A549 (cell line): ENCODE data around the gene USP17L24. TPM values are rescaled to one million over a fixed set of nuclear protein-coding genes. Genes with fewer than 3 reads are reported as not detected.

Experiments used
- polyA plus RNA-seq, 4 experiments: library from polyadenylated mRNA; depleted of rRNA in 3 of 4; stranded (reverse); fragments of >200 nt; fragmentation: RNase III in 1 of 4; extraction: RNeasy Plus Mini Kit Qiagen cat#74134 plus additional on column Dnase treatment in 1 of 4; gene quantifications; 2 replicates in 3 of 4; 3 replicates in 1 of 4; pipeline ENCODE4 v1.2.3, GENCODE V29; 2011 to 2017

The USP17L24 gene
- polyA plus RNA-seq, 2 of the 4 experiments (the other 2 are of a cell fraction): not detected

Other genes starting within 250 kb of the USP17L24 start
- not detected in 2 replicates for gene FAM90A26, start 154.8 kb upstream of the USP17L24 start, polyA plus RNA-seq (2011; rRNA removed)
- not detected in 3 replicates for gene FAM90A26, start 154.8 kb upstream of the USP17L24 start, polyA plus RNA-seq (2017; fragmentation: RNase III; extraction: RNeasy Plus Mini Kit Qiagen cat#74134 plus additional on column Dnase treatment)
- not detected in 2 replicates for gene USP17L10, start 114.5 kb upstream of the USP17L24 start, polyA plus RNA-seq (2011; rRNA removed)
- not detected in 3 replicates for gene USP17L10, start 114.5 kb upstream of the USP17L24 start, polyA plus RNA-seq (2017; fragmentation: RNase III; extraction: RNeasy Plus Mini Kit Qiagen cat#74134 plus additional on column Dnase treatment)
- not detected in 2 replicates for gene USP17L11, start 109.8 kb upstream of the USP17L24 start, polyA plus RNA-seq (2011; rRNA removed)
- not detected in 3 replicates for gene USP17L11, start 109.8 kb upstream of the USP17L24 start, polyA plus RNA-seq (2017; fragmentation: RNase III; extraction: RNeasy Plus Mini Kit Qiagen cat#74134 plus additional on column Dnase treatment)
- not detected in 2 replicates for gene USP17L12, start 105.0 kb upstream of the USP17L24 start, polyA plus RNA-seq (2011; rRNA removed)
- gene USP17L12, start 105.0 kb upstream of the USP17L24 start, polyA plus RNA-seq (2017; fragmentation: RNase III; extraction: RNeasy Plus Mini Kit Qiagen cat#74134 plus additional on column Dnase treatment): not detected in 3 replicates
- not detected in 2 replicates for gene USP17L13, start 100.3 kb upstream of the USP17L24 start, polyA plus RNA-seq (2011; rRNA removed)
- gene USP17L13, start 100.3 kb upstream of the USP17L24 start, polyA plus RNA-seq (2017; fragmentation: RNase III; extraction: RNeasy Plus Mini Kit Qiagen cat#74134 plus additional on column Dnase treatment): not detected in 3 replicates
- not detected in 2 replicates for gene USP17L15, start 90.8 kb upstream of the USP17L24 start, polyA plus RNA-seq (2011; rRNA removed)
- not detected in 3 replicates for gene USP17L15, start 90.8 kb upstream of the USP17L24 start, polyA plus RNA-seq (2017; fragmentation: RNase III; extraction: RNeasy Plus Mini Kit Qiagen cat#74134 plus additional on column Dnase treatment)
- gene USP17L17, start 81.3 kb upstream of the USP17L24 start, polyA plus RNA-seq (2011; rRNA removed): not detected in 2 replicates
- not detected in 3 replicates for gene USP17L17, start 81.3 kb upstream of the USP17L24 start, polyA plus RNA-seq (2017; fragmentation: RNase III; extraction: RNeasy Plus Mini Kit Qiagen cat#74134 plus additional on column Dnase treatment)
- gene USP17L18, start 76.5 kb upstream of the USP17L24 start, polyA plus RNA-seq (2011; rRNA removed): not detected in 2 replicates
- not detected in 3 replicates for gene USP17L18, start 76.5 kb upstream of the USP17L24 start, polyA plus RNA-seq (2017; fragmentation: RNase III; extraction: RNeasy Plus Mini Kit Qiagen cat#74134 plus additional on column Dnase treatment)
- not detected in 2 replicates for gene USP17L19, start 71.8 kb upstream of the USP17L24 start, polyA plus RNA-seq (2011; rRNA removed)
- gene USP17L19, start 71.8 kb upstream of the USP17L24 start, polyA plus RNA-seq (2017; fragmentation: RNase III; extraction: RNeasy Plus Mini Kit Qiagen cat#74134 plus additional on column Dnase treatment): not detected in 3 replicates
- gene USP17L20, start 67.0 kb upstream of the USP17L24 start, polyA plus RNA-seq (2011; rRNA removed): not detected in 2 replicates
- not detected in 3 replicates for gene USP17L20, start 67.0 kb upstream of the USP17L24 start, polyA plus RNA-seq (2017; fragmentation: RNase III; extraction: RNeasy Plus Mini Kit Qiagen cat#74134 plus additional on column Dnase treatment)
- gene USP17L21, start 62.3 kb upstream of the USP17L24 start, polyA plus RNA-seq (2011; rRNA removed): not detected in 2 replicates
- not detected in 3 replicates for gene USP17L21, start 62.3 kb upstream of the USP17L24 start, polyA plus RNA-seq (2017; fragmentation: RNase III; extraction: RNeasy Plus Mini Kit Qiagen cat#74134 plus additional on column Dnase treatment)
- gene USP17L22, start 57.5 kb upstream of the USP17L24 start, polyA plus RNA-seq (2011; rRNA removed): not detected in 2 replicates
- gene USP17L22, start 57.5 kb upstream of the USP17L24 start, polyA plus RNA-seq (2017; fragmentation: RNase III; extraction: RNeasy Plus Mini Kit Qiagen cat#74134 plus additional on column Dnase treatment): not detected in 3 replicates
- not detected in 2 replicates for gene USP17L25, start 4.7 kb downstream of the USP17L24 start, polyA plus RNA-seq (2011; rRNA removed)
- gene USP17L25, start 4.7 kb downstream of the USP17L24 start, polyA plus RNA-seq (2017; fragmentation: RNase III; extraction: RNeasy Plus Mini Kit Qiagen cat#74134 plus additional on column Dnase treatment): not detected in 3 replicates
- not detected in 2 replicates for gene USP17L26, start 9.5 kb downstream of the USP17L24 start, polyA plus RNA-seq (2011; rRNA removed)
- not detected in 3 replicates for gene USP17L26, start 9.5 kb downstream of the USP17L24 start, polyA plus RNA-seq (2017; fragmentation: RNase III; extraction: RNeasy Plus Mini Kit Qiagen cat#74134 plus additional on column Dnase treatment)
- not detected in 2 replicates for gene USP17L5, start 14.2 kb downstream of the USP17L24 start, polyA plus RNA-seq (2011; rRNA removed)
- not detected in 3 replicates for gene USP17L5, start 14.2 kb downstream of the USP17L24 start, polyA plus RNA-seq (2017; fragmentation: RNase III; extraction: RNeasy Plus Mini Kit Qiagen cat#74134 plus additional on column Dnase treatment)
- gene USP17L27, start 19.0 kb downstream of the USP17L24 start, polyA plus RNA-seq (2011; rRNA removed): not detected in 2 replicates
- not detected in 3 replicates for gene USP17L27, start 19.0 kb downstream of the USP17L24 start, polyA plus RNA-seq (2017; fragmentation: RNase III; extraction: RNeasy Plus Mini Kit Qiagen cat#74134 plus additional on column Dnase treatment)
- gene USP17L28, start 23.7 kb downstream of the USP17L24 start, polyA plus RNA-seq (2011; rRNA removed): not detected in 2 replicates
- not detected in 3 replicates for gene USP17L28, start 23.7 kb downstream of the USP17L24 start, polyA plus RNA-seq (2017; fragmentation: RNase III; extraction: RNeasy Plus Mini Kit Qiagen cat#74134 plus additional on column Dnase treatment)
- not detected in 2 replicates for gene USP17L29, start 28.5 kb downstream of the USP17L24 start, polyA plus RNA-seq (2011; rRNA removed)
- not detected in 3 replicates for gene USP17L29, start 28.5 kb downstream of the USP17L24 start, polyA plus RNA-seq (2017; fragmentation: RNase III; extraction: RNeasy Plus Mini Kit Qiagen cat#74134 plus additional on column Dnase treatment)
- gene USP17L30, start 38.0 kb downstream of the USP17L24 start, polyA plus RNA-seq (2011; rRNA removed): not detected in 2 replicates
- gene USP17L30, start 38.0 kb downstream of the USP17L24 start, polyA plus RNA-seq (2017; fragmentation: RNase III; extraction: RNeasy Plus Mini Kit Qiagen cat#74134 plus additional on column Dnase treatment): not detected in 3 replicates
- gene DEFB131A, start 119.2 kb downstream of the USP17L24 start, polyA plus RNA-seq (2011; rRNA removed): not detected in 2 replicates
- gene DEFB131A, start 119.2 kb downstream of the USP17L24 start, polyA plus RNA-seq (2017; fragmentation: RNase III; extraction: RNeasy Plus Mini Kit Qiagen cat#74134 plus additional on column Dnase treatment): not detected in 3 replicates